ENCODE data around the gene SLC44A4. TPM values are rescaled to one million over a fixed set of nuclear protein-coding genes. Genes with fewer than 3 reads are reported as not detected.

Gene SLC44A4
- total and polyA plus RNA-seq, 2 of the 8 experiments (the other 6 are each of a cell fraction or from before 2014, with no cell fraction given): 4.8 to 7.0 TPM

DNA sequence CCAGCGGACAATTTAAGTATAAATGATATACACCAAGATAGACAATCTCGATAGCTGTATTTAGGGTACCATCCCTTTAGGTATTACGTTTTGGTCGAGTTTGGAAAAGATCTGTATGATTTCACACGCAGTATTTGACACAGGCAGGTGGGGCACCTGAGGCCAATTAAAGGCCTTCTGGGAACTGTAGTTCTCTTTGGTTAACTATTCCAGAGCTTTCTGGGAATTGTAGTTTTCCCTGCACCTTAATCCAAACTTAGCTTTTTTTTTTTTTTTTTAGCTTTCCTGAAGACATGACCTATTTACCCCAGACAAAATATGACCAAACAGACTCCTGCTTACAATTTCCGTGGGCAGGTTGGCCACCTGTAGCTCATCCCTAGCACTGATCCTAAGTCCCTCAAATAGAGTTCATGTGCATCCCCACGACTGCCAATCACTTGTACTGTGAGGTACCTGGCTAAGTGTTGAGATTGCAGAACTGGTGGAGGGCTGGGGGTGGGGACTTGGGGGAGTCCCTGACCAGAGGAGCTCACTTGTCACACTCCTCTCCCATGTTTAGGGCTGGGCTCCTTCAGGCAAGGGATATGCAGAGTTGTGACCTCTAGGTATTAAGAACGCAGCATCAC is 19.7 kb upstream of the SLC44A4 start:
- H2BK12ac ChIP-seq (ENCODE audit: low read depth, low read length): no peak overlapping the region
- H3K9ac ChIP-seq (replicated peaks in 1 of 4; ENCODE audit: extremely low read depth in 1 of 4, low read depth in 3 of 4, low read length in 3 of 4): peak overlapping the region in 1 of 4 experiments; percentile 86; a peak in 2 of 7 replicates
- H3K36me3 ChIP-seq (ENCODE audit: control insufficient read depth in 2 of 4, insufficient read depth in 4 of 4, low read length in 3 of 4): peaks cover 13 to 29% (median 23%) of the 10 kb centered on the region in 4 experiments
- FAIRE-seq (no peak), DNase-seq (ENCODE audit: low read depth in 1 of 2, low spot score in 2 of 2) (peak in 1 of 2 experiments; percentile 55)
- H2BK15ac ChIP-seq (ENCODE audit: low read length): no peak overlapping the region
- H4K5ac ChIP-seq (ENCODE audit: insufficient read length, low read depth, low read length): no peak overlapping the region
- H3K9me3 ChIP-seq (ENCODE audit: insufficient read depth in 2 of 2, low read depth in 1 of 2, low read length in 1 of 2): no peaks in the 10 kb centered on the region
- H3K79me1 ChIP-seq (ENCODE audit: low read depth, low read length): peaks cover 2% of the 10 kb centered on the region
- H3K4me3 ChIP-seq (ENCODE audit: extremely low read depth in 1 of 4, insufficient read depth in 2 of 4, low read depth in 3 of 4, low read length in 4 of 4): peak overlapping the region; percentile 74 to 97 (median 82); a peak in 7 of 8 replicates
- WGBS, 2 experiments (ENCODE audit: extremely low coverage in 1 of 2, insufficient coverage in 1 of 2, insufficient read length in 1 of 2, insufficient replicate concordance in 2 of 2, low coverage in 1 of 2, low lambda C conversion rate in 2 of 2, missing lambda C conversion rate in 1 of 2): 21% methylated on average over 8 of the region's 8 CpGs; no CpG with 5 or more reads in 1 of the 2 experiments
- TF ChIP-seq TEAD4 (IDR thresholded peaks at IDR 0.05; ENCODE audit: low read depth, low read length) (no peak), SAP30 (IDR thresholded peaks at IDR 0.05; ENCODE audit: insufficient read depth, insufficient replicate concordance, low read length) (peak; percentile 66), EZH2 (IDR thresholded peaks at IDR 0.05; ENCODE audit: low read depth, low read length, severe bottlenecking) (no peak), USF2 (IDR thresholded peaks at IDR 0.05; ENCODE audit: low read length) (no peak), HDAC2 (IDR thresholded peaks at IDR 0.05; ENCODE audit: borderline replicate concordance in 1 of 2, low read depth in 2 of 2, low read length in 2 of 2) (no peak), SIN3A (conservative IDR thresholded peaks at IDR 0.05 in 1 of 2, IDR thresholded peaks at IDR 0.05 in 1 of 2; ENCODE audit: low read depth in 1 of 2, low read length in 2 of 2) (peak; percentile 92 to 93), TCF12 (IDR thresholded peaks at IDR 0.05; ENCODE audit: low read depth, low read length) (0 out of 2 replicates have a peak, but pooled peaks have one; percentile 57), SIX5 (IDR thresholded peaks at IDR 0.05; ENCODE audit: low read depth, low read length) (peak; percentile 95)
- H3K4ac ChIP-seq (replicated peaks; ENCODE audit: insufficient read length, low read depth, low read length): no peak overlapping the region
- H4K20me1 ChIP-seq (replicated peaks in 1 of 2; ENCODE audit: control insufficient read depth in 1 of 2, insufficient read depth in 2 of 2, low read length in 2 of 2): peaks cover 0 to 5% of the 10 kb centered on the region in 2 experiments
- peaks cover 13% of the 10 kb centered on the region for H3K23me2 ChIP-seq (ENCODE audit: low read depth, low read length)
- H3K27ac ChIP-seq (ENCODE audit: low read depth, low read length): no peak overlapping the region
- H2BK120ac ChIP-seq (replicated peaks; ENCODE audit: low read depth, low read length): no peak overlapping the region
- H2AK5ac ChIP-seq (ENCODE audit: low read depth, low read length): no peak overlapping the region; the same call in 1 of the 2 replicates
- H4K8ac ChIP-seq (ENCODE audit: extremely low read depth, insufficient read depth, low read length): no peak overlapping the region
- H4K91ac ChIP-seq (replicated peaks; ENCODE audit: insufficient read length, low read length): no peak overlapping the region
- no peak overlapping the region for H3K14ac ChIP-seq (ENCODE audit: insufficient read length)
- no peak overlapping the region for H3K18ac ChIP-seq (ENCODE audit: extremely low read depth, low read length)
- H3K23ac ChIP-seq (ENCODE audit: insufficient read length): no peak overlapping the region
- H2BK5ac ChIP-seq (ENCODE audit: low read depth, low read length): no peak overlapping the region
- peaks cover 0 to 17% of the 10 kb centered on the region in 2 experiments; a peak in 2 of 4 replicates for H3K79me2 ChIP-seq (ENCODE audit: control insufficient read depth in 1 of 2, insufficient read depth in 2 of 2, low read length in 2 of 2)
- H2AFZ ChIP-seq (ENCODE audit: low read length): no peak overlapping the region
- H3K56ac ChIP-seq (replicated peaks; ENCODE audit: insufficient read length, low read depth, low read length): no peak overlapping the region
- H2BK20ac ChIP-seq (ENCODE audit: low read length): no peak overlapping the region
- peak overlapping the region; percentile 85 to 92 for H3K4me2 ChIP-seq (ENCODE audit: insufficient read depth in 1 of 2, low read depth in 2 of 2, low read length in 2 of 2)
- H3K4me1 ChIP-seq (replicated peaks in 1 of 4; ENCODE audit: control insufficient read depth in 3 of 4, insufficient read depth in 4 of 4, low read length in 3 of 4): peaks cover 0 to 14% (median 6%) of the 10 kb centered on the region in 4 experiments; a peak in 6 of 7 replicates
- ChIA-PET POLR2A (ENCODE audit: partially characterized antibody) (interaction anchor here (0.7 to 3.6 kb wide), 25 partner anchors 9 to 283 kb away, joined by 3 to 40 read pairs (median 5); partner anchors contain the start of genes DXO, HSPA1B, MSH5 and NELFE), CTCF (ENCODE audit: partially characterized antibody) (interaction anchor here (0.7 to 2.1 kb wide), 10 partner anchors 10 to 900 kb away, joined by 3 to 11 read pairs (median 4); no protein-coding TSS in a partner anchor)
- no peaks in the 10 kb centered on the region for H3K27me3 ChIP-seq (replicated peaks in 1 of 4; ENCODE audit: control insufficient read depth in 3 of 4, extremely low read depth in 1 of 4, insufficient read depth in 3 of 4, low read length in 3 of 4)

Measured in H1 (cell line).